HG03460 (cell line): ENCODE results near the gene IREB2.

ENCODE experiments used
- ATAC-seq: cut with Tn5 transposase; IDR thresholded peaks from one replicate; pipeline ENCODE4 v1.9.1; 2021; ENCODE audit not compliant: unreplicated experiment

IREB2 gene

GRCh38 chr15:78540141-78540870 is 102.3 kb downstream of the IREB2 start, which contains the start of gene PSMA4:
PSMA4 (plus strand) TSS chr15:78540444; CDS start chr15:78541928, 1,484 bp downstream.
- ATAC-seq = peak; percentile 78

DNA sequence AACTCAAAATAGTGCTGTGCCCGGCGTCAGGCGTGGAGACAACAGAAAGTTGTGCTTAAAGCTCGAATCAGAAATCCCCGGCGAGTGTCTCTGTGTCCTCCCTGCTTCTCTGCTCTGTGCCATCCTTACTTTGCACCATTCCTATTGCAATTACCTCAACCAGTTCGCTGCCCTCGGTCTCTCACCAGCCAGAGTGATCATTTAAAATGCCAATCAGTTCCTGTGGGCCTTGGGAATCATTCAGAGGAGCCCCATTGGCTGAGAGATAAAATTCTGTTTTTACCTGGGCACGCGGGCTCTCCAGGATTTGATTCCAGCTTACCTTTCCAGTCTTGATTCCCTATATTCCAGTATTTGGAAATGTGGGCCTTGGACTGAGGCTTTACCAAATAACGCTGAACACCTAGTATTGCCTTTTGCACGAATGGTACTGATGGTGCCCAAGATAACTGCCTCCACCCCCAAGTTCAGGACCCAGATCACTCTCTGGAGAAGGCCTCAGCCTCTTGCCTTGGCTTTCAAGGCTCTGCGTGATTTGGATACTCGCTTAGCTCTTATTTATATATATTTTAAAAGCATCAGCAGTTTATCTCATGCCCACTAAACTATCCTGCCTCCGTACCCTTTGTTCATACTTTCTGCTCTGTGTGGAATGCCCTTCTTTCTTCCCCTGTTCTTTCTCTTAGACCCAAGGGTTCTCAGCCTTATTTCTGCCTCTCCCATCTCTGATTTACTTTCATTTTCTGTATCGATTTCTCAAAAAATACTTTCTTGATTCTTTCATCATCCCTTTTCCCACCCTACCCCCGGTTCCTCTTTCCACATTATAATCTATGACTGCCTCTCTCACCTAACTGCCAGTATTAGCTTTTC is 103.1 kb downstream of the IREB2 start:
- ATAC-seq = no peak

DNA sequence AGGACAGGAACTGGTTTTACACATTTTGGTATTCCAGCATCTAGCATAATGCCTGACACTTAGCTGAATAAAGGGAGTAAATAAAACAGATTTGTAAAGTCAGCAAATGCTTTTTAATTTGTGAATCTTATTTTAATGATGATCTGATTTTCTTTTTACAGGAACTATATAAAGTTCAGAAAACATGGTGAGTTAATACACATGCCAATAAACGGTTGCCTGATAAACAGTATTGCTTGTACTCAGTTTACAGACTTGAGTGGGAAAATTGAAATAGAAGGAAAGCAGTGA is 103.7 kb downstream of the IREB2 start:
- ATAC-seq = no peak

DNA sequence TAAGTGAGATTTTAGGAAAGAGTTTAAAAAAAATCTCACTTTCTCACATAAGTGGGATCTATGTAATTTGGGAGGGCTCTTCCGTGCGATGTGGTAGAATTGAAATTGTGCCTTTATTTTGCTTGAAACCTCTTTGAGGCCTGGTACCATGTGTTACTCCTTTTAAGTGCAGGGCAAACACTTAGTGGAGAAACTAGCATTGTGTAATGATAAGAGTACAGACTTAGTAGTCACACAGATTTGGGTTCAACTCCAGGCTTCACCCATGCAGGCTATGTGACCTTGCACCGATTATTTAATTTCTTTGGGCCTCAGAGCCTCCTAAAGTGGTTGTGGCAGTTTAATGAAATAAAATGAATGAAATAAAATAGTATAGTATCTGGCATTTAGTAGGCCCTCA is 104.6 kb downstream of the IREB2 start:
- no peak for ATAC-seq

- ATAC-seq = no peak
Measured at GRCh38 chr15:78550194-78550593, 112.2 kb downstream of the IREB2 start.

- no peak for ATAC-seq
Measured at GRCh38 chr15:78550815-78551214, 112.8 kb downstream of the IREB2 start.
